Nephron progenitor cell (in vitro differentiated cells): ENCODE measurements around the gene DNM2.

Experiments
- DNase-seq: peaks from one replicate; pipeline ENCODE4 v3.0.0; 2021
- H3K27ac Mint-ChIP-seq: 2 replicates; pipeline ENCODE4 v1.8.0; 2021; ENCODE audit warnings: mild to moderate bottlenecking, moderate library complexity, mixed read lengths
- H3K27me3 Mint-ChIP-seq: 2 replicates; pipeline ENCODE4 v1.8.0; 2021; ENCODE audit warnings: mild to moderate bottlenecking, low read depth, mixed read lengths; ENCODE audit not compliant: poor library complexity
- H3K36me3 Mint-ChIP-seq: 2 replicates; pipeline ENCODE4 v1.8.0; 2021; ENCODE audit warnings: low read depth, mixed read lengths
- H3K4me1 Mint-ChIP-seq: 2 replicates; pipeline ENCODE4 v1.8.0; 2021; ENCODE audit warnings: mixed read lengths
- H3K4me3 Mint-ChIP-seq: 2 replicates; pipeline ENCODE4 v1.8.0; 2021; ENCODE audit warnings: mild to moderate bottlenecking, moderate library complexity, mixed read lengths
- H3K9me3 Mint-ChIP-seq: 2 replicates; pipeline ENCODE4 v1.8.0; 2021; ENCODE audit warnings: mild to moderate bottlenecking, moderate library complexity, mixed read lengths
- CTCF ChIP-seq: fragments of 200-600 bp; sonication (generic); IDR thresholded peaks from 2 replicates; pipeline ENCODE4 v1.5.0; 2021; ENCODE audit warnings: antibody characterized with exemption

DNM2 gene

GRCh38 chr19:10677751-10678150 lies 40.1 kb upstream of the DNM2 start:
- no peak overlapping the region for H3K27ac Mint-ChIP-seq
- no peaks in the 10 kb centered on the region for H3K4me1 Mint-ChIP-seq
- H3K4me3 Mint-ChIP-seq: no peak overlapping the region
- no peaks in the 10 kb centered on the region for H3K9me3 Mint-ChIP-seq
- H3K36me3 Mint-ChIP-seq: peaks cover 81% of the 10 kb centered on the region
- no peak for DNase-seq
- no peak for TF ChIP-seq CTCF
- no peaks in the 10 kb centered on the region for H3K27me3 Mint-ChIP-seq

- H3K9me3 Mint-ChIP-seq: no peaks in the 10 kb centered on the region
- H3K27me3 Mint-ChIP-seq: no peaks in the 10 kb centered on the region
- no peak for TF ChIP-seq CTCF
- H3K4me1 Mint-ChIP-seq: no peaks in the 10 kb centered on the region
- H3K4me3 Mint-ChIP-seq: no peak overlapping the region
- H3K36me3 Mint-ChIP-seq: peaks cover 80% of the 10 kb centered on the region
- H3K27ac Mint-ChIP-seq: no peak overlapping the region
- no peak for DNase-seq
Measured at GRCh38 chr19:10678813-10679212, 39.1 kb upstream of the DNM2 start.

- DNase-seq: no peak
- Mint-ChIP-seq H3K4me3 (no peak overlapping the region), H3K4me1 (no peaks in the 10 kb centered on the region), H3K27ac (no peak overlapping the region), H3K27me3 (no peaks in the 10 kb centered on the region), H3K36me3 (peaks cover 78% of the 10 kb centered on the region), H3K9me3 (no peaks in the 10 kb centered on the region)
- TF ChIP-seq CTCF: no peak
Measured at GRCh38 chr19:10679743-10680142, 38.1 kb upstream of the DNM2 start.

GRCh38 chr19:10680545-10681135 lies 37.2 kb upstream of the DNM2 start:
- Mint-ChIP-seq H3K36me3 (peaks cover 74% of the 10 kb centered on the region), H3K9me3 (no peaks in the 10 kb centered on the region), H3K4me3 (no peak overlapping the region), H3K27ac (no peak overlapping the region), H3K4me1 (no peaks in the 10 kb centered on the region), H3K27me3 (no peaks in the 10 kb centered on the region)
- no peak for DNase-seq
- TF ChIP-seq CTCF: no peak

GRCh38 chr19:10681658-10682057 lies 36.2 kb upstream of the DNM2 start:
- Mint-ChIP-seq H3K27ac (peak overlapping the region; percentile 93), H3K4me1 (no peaks in the 10 kb centered on the region), H3K4me3 (no peak overlapping the region), H3K27me3 (no peaks in the 10 kb centered on the region), H3K9me3 (no peaks in the 10 kb centered on the region), H3K36me3 (peaks cover 69% of the 10 kb centered on the region)
- TF ChIP-seq CTCF: no peak
- no peak for DNase-seq

- no peaks in the 10 kb centered on the region for H3K4me1 Mint-ChIP-seq
- H3K9me3 Mint-ChIP-seq: no peaks in the 10 kb centered on the region
- no peaks in the 10 kb centered on the region for H3K27me3 Mint-ChIP-seq
- peaks cover 66% of the 10 kb centered on the region for H3K36me3 Mint-ChIP-seq
- no peak for TF ChIP-seq CTCF
- H3K4me3 Mint-ChIP-seq: no peak overlapping the region
- no peak for DNase-seq
- H3K27ac Mint-ChIP-seq: peak overlapping the region; percentile 57
Measured at GRCh38 chr19:10682397-10683063, 35.3 kb upstream of the DNM2 start.
